PC-9 (cell line): ENCODE results near the gene NPHP4. TPM values are rescaled to one million over a fixed set of nuclear protein-coding genes. Genes with fewer than 3 reads are reported as not detected.

Source experiments
- BruUV-seq: library from RNA; stranded (reverse); fragments of 400-500 nt; replicated peaks from 2 replicates; lab custom pipeline; 2021; lab: Mats Ljungman, UMichigan
- CTCF ChIA-PET: fragments of 300-600 bp; sonication (Branson Sonifier 250); formaldehyde crosslinking; loops from one replicate; lab custom pipeline; 2022; ENCODE audit warnings: antibody characterized with exemption; lab: Charles Lee
- POLR2A ChIA-PET: fragments of 300-600 bp; sonication (Branson Sonifier 250); formaldehyde crosslinking; loops from one replicate; lab custom pipeline; 2022; ENCODE audit warnings: antibody characterized with exemption; ENCODE audit not compliant: unreplicated experiment; lab: Charles Lee
- DNase-seq, 2 experiments: peaks; one replicate each; pipeline versions ENCODE4 v3.0.0 to v3.0.0-alpha.2; 2015 to 2022; ENCODE audit warnings: mixed read lengths in 1 of 2
- H2AFZ ChIP-seq: fragments of 200-600 bp; sonication (generic); 2 replicates; pipeline ENCODE4 v1.8.1; 2017; ENCODE audit warnings: antibody characterized with exemption
- H3F3A ChIP-seq: fragments of 200-600 bp; sonication (generic); 2 replicates; pipeline ENCODE4 v1.8.1; 2017; ENCODE audit warnings: antibody characterized with exemption, mild to moderate bottlenecking, low read depth; ENCODE audit not compliant: insufficient read depth
- H3K27ac ChIP-seq: fragments of 200-600 bp; sonication (generic); 2 replicates; pipeline ENCODE4 v1.6.1; 2016; ENCODE audit warnings: mixed run types
- H3K27me3 ChIP-seq: fragments of 200-600 bp; sonication (generic); 2 replicates; pipeline ENCODE4 v1.6.1; 2016; ENCODE audit warnings: low read depth, mixed run types; ENCODE audit not compliant: insufficient read depth
- H3K36me3 ChIP-seq: fragments of 200-600 bp; sonication (generic); 2 replicates; pipeline ENCODE4 v1.6.1; 2016; ENCODE audit warnings: low read depth, mixed run types
- H3K4me1 ChIP-seq: fragments of 200-600 bp; sonication (generic); replicated peaks from 2 replicates; pipeline ENCODE4 v1.6.1; 2016; ENCODE audit warnings: mixed run types; ENCODE audit not compliant: insufficient read depth
- H3K4me2 ChIP-seq: fragments of 200-600 bp; sonication (generic); 2 replicates; pipeline ENCODE4 v1.6.1; 2017; ENCODE audit warnings: mixed run types
- H3K4me3 ChIP-seq: fragments of 200-600 bp; sonication (generic); 2 replicates; pipeline ENCODE4 v1.6.1; 2016; ENCODE audit warnings: mixed run types
- H3K79me2 ChIP-seq: fragments of 200-600 bp; sonication (generic); 2 replicates; pipeline ENCODE4 v1.6.1; 2017; ENCODE audit warnings: low read depth, mixed run types
- H3K9me2 ChIP-seq: fragments of 200-600 bp; sonication (generic); 2 replicates; pipeline ENCODE4 v1.8.1; 2017; ENCODE audit warnings: mild to moderate bottlenecking; ENCODE audit not compliant: insufficient read depth
- H3K9me3 ChIP-seq: fragments of 200-600 bp; sonication (generic); 2 replicates; pipeline ENCODE4 v1.8.1; 2016; ENCODE audit warnings: low read depth; ENCODE audit not compliant: insufficient read depth
- H4K20me1 ChIP-seq: fragments of 200-600 bp; sonication (generic); 2 replicates; pipeline ENCODE4 v1.8.1; 2017; ENCODE audit not compliant: insufficient read depth
- EZH2 ChIP-seq: fragments of 200-600 bp; sonication (generic); IDR thresholded peaks from 2 replicates; pipeline ENCODE4 v1.8.0; 2017; ENCODE audit warnings: antibody characterized with exemption, low read depth
- intact Hi-C: fragments of 100-400 bp; cut with micrococcal nuclease; formaldehyde crosslinking; loops from one replicate; pipeline ENCODE4 v1.10.0; 2022; ENCODE audit not compliant: unreplicated experiment
- total RNA-seq: library from RNA; stranded (reverse); gene quantifications from 2 replicates; pipeline ENCODE4 v1.2.3, GENCODE V29; 2021
- TF ChIP-seq, protein P1 (sequence below): fragments of 200-600 bp; sonication (generic); conservative IDR thresholded peaks from 2 replicates; pipeline ENCODE4 v1.6.1; 2017; ENCODE audit warnings: mixed run types, antibody characterized with exemption, mild to moderate bottlenecking, moderate library complexity

Gene NPHP4
- total RNA-seq, 1 experiment from 2014 or later = 17.9 TPM

DNA sequence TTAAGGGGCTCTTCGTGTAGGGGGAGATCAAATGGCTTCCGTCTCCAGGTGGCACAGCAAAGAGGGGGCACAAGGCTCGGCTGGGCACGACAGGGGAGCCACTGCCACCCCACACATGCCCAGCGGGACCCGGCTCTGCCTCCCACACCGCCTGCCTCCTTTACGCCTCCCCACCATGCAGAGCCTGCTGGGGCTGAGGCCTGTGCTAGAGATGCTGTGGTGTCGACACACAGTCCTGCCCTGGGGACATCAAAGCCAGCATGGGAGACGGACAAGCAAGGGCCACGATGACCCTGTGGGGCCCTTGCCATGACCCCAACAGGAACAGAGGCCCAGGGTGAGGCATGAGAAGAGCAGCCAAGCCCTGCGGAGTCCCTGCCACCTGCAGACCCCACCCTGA lies 102.8 kb downstream of the NPHP4 start:
- Histone ChIP-seq H3K9me2 (no peaks in the 10 kb centered on the region), H2AFZ (no peak overlapping the region), H3K79me2 (no peaks in the 10 kb centered on the region), H4K20me1 (no peaks in the 10 kb centered on the region), H3K4me2 (no peak overlapping the region), H3K4me3 (no peak overlapping the region), H3K27me3 (no peaks in the 10 kb centered on the region), H3K27ac (no peak overlapping the region), H3F3A (no peaks in the 10 kb centered on the region), H3K36me3 (no peaks in the 10 kb centered on the region), H3K4me1 (no peaks in the 10 kb centered on the region), H3K9me3 (no peaks in the 10 kb centered on the region)
- ChIA-PET POLR2A (no interaction called here), CTCF (no interaction called here)
- intact Hi-C loops = no loop called here
- BruUV-seq = no TSS peak
- TF ChIP-seq, protein P1, sequence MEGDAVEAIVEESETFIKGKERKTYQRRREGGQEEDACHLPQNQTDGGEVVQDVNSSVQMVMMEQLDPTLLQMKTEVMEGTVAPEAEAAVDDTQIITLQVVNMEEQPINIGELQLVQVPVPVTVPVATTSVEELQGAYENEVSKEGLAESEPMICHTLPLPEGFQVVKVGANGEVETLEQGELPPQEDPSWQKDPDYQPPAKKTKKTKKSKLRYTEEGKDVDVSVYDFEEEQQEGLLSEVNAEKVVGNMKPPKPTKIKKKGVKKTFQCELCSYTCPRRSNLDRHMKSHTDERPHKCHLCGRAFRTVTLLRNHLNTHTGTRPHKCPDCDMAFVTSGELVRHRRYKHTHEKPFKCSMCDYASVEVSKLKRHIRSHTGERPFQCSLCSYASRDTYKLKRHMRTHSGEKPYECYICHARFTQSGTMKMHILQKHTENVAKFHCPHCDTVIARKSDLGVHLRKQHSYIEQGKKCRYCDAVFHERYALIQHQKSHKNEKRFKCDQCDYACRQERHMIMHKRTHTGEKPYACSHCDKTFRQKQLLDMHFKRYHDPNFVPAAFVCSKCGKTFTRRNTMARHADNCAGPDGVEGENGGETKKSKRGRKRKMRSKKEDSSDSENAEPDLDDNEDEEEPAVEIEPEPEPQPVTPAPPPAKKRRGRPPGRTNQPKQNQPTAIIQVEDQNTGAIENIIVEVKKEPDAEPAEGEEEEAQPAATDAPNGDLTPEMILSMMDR = no peak
- no peak for TF ChIP-seq EZH2
- DNase-seq = no peak

DNA sequence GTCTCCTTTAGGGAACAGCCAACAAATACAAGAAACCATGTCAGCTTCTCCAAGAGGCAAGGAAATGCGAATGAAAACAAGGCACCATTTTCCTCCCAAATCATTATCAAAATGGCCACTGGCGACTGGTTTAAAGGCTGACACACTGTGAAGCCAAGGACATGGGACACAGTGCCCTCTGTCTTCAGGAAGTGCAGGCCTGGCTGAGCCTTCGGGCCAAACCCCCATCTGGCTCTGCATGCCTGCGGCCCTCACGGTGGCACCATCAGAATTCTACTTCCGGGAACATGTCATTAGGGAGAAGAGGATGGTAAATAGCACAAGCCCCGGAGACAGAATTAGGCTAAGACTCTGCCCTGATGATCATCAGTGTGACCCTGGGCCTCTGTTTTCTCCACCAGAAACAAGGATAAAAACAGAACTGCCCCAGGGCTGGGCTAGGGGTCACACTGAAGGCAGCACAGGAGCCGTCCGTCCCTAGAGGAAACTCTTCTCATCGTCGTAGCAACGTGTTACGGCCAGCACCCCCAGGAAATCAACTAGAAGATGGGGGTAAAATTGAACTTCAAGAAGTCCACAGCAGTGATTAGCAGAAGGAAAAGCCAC lies 103.5 kb downstream of the NPHP4 start:
- Histone ChIP-seq H2AFZ (no peak overlapping the region), H3K9me3 (no peaks in the 10 kb centered on the region), H4K20me1 (no peaks in the 10 kb centered on the region), H3K79me2 (no peaks in the 10 kb centered on the region), H3F3A (no peaks in the 10 kb centered on the region), H3K4me1 (no peaks in the 10 kb centered on the region), H3K4me2 (no peak overlapping the region), H3K4me3 (no peak overlapping the region), H3K27ac (no peak overlapping the region), H3K9me2 (no peaks in the 10 kb centered on the region), H3K36me3 (no peaks in the 10 kb centered on the region), H3K27me3 (no peaks in the 10 kb centered on the region)
- BruUV-seq = no TSS peak
- ChIA-PET POLR2A (no interaction called here), CTCF (no interaction called here)
- no peak for DNase-seq
- intact Hi-C loops = no loop called here
- TF ChIP-seq EZH2 = no peak
- TF ChIP-seq, protein P1 = no peak

DNA sequence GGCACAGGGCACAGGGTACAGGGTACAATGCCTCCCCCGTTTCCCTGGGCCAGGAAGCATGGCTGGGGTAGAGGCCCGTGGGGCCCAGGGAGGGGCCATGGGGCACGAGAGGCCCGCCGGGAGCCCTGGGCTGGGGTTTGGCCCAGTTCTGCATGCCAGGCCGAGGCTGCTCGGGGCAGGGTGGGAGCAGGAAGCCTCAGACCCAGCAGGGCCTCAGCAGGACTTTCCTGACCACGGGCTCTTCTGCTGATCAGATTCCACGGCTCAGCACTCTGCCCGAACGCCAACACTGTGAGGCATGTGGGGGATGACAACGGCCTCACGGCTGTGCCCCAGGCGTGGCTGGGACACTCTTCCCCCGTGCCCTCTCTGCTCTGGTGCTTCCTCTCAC lies 104.3 kb downstream of the NPHP4 start:
- Histone ChIP-seq H3K4me1 (no peaks in the 10 kb centered on the region), H3K36me3 (no peaks in the 10 kb centered on the region), H3K4me2 (no peak overlapping the region), H3F3A (no peaks in the 10 kb centered on the region), H2AFZ (no peak overlapping the region), H3K27me3 (no peaks in the 10 kb centered on the region), H3K9me3 (no peaks in the 10 kb centered on the region), H3K27ac (no peak overlapping the region), H3K4me3 (no peak overlapping the region), H3K79me2 (no peaks in the 10 kb centered on the region), H3K9me2 (no peaks in the 10 kb centered on the region), H4K20me1 (no peaks in the 10 kb centered on the region)
- BruUV-seq = no TSS peak
- CTCF ChIA-PET = no interaction called here
- POLR2A ChIA-PET = no interaction called here
- no peak for TF ChIP-seq EZH2
- TF ChIP-seq, protein P1 = no peak
- intact Hi-C loops = no loop called here
- no peak for DNase-seq
